Measurements from ENCODE around the gene GABARAPL1.
A peak's percentile ranks its signal among the peaks of the same experiment; 100 is the strongest.
"Not testable (repeated sequence)": the region's sequence is repeated elsewhere in the genome, so short reads cannot be mapped to it uniquely, and the experiment has no call there.

Gene GABARAPL1

GRCh38 chr12:10212739-10213131, at the start of gene GABARAPL1:
TSS of gene GABARAPL1 (plus strand) at chr12:10212877. CDS start at chr12:10213130, 253 bp downstream.
- peak in 1 of 2 experiments; percentile 31 for DNase-seq

DNA sequence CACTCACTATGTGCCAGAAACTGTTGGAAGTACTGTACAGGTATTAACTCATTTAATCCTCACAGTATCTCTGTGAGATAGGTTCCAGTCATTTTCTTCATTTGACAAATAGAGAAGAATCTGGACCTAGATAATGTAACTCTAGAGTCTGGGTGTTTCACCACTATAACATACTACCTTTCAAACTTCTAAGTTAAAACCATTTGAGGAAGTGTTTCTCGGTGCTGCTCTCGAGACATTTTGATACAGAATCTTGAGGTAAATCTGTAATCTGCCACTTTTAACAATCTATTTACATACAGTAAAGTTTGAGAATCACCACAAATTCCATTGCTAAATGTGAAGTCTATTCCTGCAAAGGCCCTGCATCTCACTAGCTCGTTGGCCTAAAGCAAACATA, 49.6 kb upstream of the GABARAPL1 start:
- DNase-seq = no peak

DNA sequence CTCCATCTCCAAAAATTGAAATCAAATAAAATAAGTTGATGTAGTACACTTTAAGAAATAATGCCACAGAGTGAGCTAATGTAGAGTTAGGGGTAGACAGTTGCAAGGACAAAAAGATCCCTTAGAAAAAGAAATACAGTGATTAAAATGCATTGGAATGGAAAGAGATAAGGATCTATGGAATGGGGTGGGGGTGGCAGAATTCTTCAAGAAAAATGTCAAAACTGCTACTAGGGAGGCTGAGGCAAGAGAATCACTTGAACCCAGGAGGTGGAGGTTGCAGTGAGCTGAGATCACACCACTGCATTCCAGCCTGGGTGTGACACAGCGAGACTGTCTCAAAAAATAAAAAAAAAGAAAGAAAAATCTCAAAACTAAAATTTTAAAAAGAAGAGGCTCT, 47.3 kb upstream of the GABARAPL1 start:
- no peak for DNase-seq

DNA sequence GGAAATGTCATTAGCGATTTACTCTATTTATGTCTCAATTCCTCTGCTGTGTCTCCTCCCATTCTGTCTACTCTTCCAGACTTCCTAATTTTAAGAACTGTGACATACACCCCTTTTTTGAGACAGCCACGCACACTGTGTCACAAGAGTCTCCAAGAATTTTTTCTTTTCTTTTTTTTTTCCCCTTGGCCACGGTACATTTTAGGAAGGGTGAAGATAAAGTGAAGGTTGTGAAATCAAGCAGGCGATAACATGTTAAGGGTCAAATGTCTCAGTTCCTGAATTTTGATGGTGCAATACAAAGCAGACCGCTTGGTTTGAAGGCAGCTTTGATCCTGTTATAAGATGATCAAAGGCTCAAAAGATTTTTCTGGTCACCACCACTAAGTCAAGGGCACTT, 45.1 kb upstream of the GABARAPL1 start:
- DNase-seq = no peak

DNA sequence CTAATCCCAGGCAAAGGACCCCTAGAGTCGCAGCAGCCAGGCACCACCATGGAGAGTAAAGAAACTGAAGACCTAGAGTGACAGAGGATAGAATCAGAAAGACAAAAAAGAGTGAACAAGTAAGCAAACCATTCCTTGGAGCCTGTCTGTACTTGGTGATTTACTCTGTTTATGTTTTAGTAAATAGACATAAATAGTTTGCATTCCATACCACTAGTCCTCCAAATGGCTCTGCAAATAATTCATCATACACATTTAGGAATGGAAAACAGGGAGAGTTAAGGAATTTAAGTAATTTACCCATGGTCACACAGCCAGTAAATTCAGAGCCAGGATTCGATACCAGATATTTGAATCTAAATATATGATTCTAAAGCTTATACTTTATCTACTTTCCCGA, 43.6 kb upstream of the GABARAPL1 start:
- no peak for DNase-seq

GRCh38 chr12:10170216-10170615, 42.5 kb upstream of the GABARAPL1 start:
- no peak for DNase-seq

DNA sequence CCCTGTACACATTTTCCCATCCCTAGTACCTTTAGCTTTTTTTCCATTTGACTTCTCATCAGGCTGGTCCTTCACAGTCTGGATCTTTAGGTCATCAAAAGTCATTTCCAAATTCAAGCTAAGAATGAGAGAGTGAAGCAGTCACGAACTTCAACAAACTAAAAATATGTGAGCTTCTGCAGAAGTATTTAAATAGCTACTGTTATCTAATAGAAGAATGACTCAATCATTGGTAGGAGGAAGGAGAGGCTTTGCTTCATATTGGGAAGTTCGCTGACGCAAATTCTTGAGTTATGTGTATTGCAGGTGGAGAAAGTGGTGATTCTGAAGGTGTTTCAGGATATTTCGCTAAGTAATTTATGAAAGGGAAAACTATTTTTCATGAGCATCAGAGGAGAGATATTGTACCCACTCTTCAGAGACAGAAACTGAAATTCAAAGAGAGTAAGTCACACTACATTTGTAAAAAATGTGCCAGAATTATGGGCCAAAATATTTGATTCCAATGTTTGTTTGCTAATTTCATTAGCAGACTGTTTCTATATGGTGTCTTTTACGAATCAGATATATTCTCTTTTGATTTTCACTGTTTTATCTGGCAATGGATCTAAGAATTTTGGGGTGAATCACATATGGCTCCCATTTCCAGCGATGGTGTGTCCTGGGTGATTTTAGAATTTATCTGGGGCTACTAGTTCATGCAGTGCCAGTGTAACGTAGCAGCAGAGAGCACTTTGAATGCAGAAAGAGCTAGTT, 40.5 kb upstream of the GABARAPL1 start, which contains the start of gene OLR1:
Gene OLR1 (minus strand): TSS at position 160 of the 756 bp plus-strand sequence. CDS start 55 bp downstream, at position 105.
- DNase-seq = no peak

GRCh38 chr12:10174986-10175614, 37.6 kb upstream of the GABARAPL1 start:
- no peak for DNase-seq

DNA sequence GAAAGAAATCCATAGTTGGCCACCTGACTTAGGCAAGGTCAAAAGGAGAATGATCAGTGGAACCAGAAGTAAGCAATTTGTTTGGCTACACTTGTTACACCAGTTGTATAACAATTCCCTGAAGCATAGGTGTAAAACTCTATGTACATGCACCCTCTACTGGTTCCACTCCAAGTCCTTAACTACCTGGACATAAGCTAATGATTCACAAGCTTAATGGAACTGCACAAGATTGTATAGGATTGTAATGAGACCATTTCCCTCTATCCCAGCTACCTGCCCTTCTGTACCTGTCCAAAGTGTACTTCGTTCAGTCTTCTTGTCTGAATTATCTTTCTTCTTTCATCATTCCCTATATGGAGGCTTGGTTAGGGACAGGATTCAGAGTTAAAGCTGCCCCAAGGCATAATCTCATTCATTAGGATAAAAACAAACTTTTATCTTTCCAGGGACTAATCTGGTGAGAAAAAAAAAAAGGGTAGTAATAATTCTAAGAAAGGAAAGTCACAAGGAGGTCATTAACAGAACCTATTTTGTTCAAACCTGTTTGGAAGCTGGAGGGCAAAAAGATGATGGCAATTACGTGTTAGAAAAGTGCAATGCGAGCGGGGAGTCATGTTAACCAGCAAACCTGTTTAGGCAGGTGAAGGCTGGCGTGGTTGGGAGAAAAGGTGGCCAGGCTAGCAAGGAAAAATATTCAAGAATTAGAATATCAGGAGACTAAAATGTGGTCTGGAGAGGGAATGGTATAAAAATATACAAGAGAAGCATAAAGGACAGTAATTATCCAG, 36.6 kb upstream of the GABARAPL1 start:
- no peak for DNase-seq

- DNase-seq = no peak
Observed at GRCh38 chr12:10178821-10179220, 33.9 kb upstream of the GABARAPL1 start, which contains the start of gene TMEM52B. TSS of gene TMEM52B (plus strand) at chr12:10179032. CDS start at chr12:10179575, 543 bp downstream.

- no peak for DNase-seq
Observed at GRCh38 chr12:10179776-10180181, 32.9 kb upstream of the GABARAPL1 start.

DNA sequence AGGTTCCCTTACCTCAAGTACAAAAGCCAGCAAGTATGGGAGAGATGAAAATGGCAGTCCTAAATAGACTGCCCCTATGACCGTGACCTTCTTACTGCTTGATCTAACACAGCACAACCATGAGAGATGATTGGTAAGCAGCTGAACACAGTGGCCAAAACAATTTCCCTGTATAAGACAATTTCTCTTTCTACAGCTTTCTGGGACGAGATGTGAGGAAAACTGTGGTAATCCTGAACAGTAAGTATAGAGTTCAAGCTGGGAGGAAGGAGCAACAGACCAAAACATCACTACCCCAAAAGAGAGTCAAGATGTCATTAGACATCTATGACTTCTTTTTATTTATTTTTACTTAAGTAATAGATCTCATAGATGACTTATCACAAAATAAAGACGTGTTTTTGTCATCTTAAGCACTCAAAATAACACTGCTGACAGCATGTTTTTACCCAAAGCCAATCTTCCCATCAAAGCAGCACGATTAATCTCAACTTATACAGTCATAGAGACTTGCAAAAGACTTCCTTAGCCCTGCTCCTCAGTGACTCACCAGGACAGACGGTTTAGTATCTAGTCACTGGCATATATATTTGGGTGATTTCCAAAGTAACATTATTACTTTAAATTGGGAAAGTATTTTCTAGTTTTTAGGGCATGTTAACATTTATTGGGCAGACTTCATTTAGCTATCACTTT, 30.2 kb upstream of the GABARAPL1 start:
- DNase-seq = no peak

GRCh38 chr12:10184261-10184843, 28.3 kb upstream of the GABARAPL1 start:
- DNase-seq = no peak

GRCh38 chr12:10186299-10186698, 26.4 kb upstream of the GABARAPL1 start:
- DNase-seq = no peak

DNA sequence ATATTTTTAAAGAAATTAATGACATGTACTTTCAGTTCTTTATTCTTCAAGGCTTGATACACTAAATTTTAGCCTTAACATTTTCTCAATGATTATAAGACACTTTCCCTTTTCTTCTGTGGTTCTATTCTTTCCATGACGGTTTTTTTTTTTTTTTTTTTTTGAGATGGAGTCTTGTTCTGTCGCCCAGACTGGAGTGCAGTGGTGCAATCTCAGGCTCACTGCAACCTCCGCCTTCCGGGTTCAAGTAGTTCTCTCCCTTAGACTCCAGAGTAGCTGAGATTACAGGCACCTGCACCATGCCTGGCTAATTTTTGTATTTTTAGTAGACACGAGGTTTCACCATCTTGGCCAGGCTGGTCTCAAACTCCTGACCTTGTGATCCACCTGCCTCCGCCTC, 25.7 kb upstream of the GABARAPL1 start:
- not testable (repeated sequence) for DNase-seq

DNA sequence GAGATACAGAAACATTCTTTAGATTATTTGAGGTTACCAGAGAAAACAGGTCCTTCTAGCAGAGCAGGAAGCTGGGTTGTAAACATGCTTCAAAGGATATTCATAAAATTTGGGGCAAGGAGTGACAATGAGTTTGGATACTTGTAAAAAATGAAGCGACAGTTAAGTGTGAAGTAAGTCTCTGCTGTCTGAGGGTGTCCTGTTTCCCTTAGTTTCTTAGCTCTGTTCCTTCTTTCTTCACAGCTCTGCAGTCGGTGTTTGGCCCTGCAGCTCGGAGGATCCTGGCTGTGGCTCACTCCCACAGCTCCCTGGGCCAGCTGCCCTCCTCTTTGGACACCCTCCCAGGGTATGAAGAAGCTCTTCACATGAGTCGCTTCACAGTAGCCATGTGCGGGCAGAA, 23.0 kb upstream of the GABARAPL1 start:
- DNase-seq = no peak

DNA sequence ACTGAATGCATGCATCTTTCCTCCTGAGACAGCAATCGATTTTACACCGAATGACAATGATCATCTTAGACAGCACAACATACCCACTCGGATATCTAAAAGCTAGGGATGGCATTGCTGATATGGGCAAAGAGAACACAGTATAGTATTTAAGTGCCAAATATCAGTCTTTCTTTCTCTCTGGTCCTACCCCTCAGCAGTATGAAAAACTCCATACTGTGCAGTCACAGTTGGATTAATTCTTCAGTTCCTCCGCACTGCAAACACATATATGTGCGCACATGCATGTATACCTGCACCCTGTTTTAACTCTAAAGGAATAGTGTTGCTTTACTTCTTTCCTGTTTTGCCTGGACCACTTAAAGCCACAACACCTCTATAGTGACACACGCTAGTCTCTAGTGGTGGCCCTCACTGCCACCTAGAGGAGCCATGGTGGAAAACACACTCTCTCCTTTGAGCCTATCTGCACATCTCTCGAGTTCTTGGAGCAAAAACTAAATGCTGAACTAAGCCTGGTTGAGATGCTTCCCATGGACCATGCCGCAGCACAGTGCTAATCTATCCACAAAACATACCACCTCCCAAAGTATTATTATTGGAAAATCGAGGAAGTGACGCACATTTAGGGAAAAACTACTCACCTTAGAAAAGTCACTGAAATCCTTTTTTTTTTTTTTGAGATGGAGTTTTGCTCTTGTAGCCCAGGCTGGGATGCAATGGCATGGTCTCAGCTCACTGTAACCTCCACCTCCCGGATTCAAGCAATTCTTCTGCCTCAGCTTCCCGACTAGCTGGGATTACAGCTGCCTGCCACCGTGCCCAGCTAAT, 21.9 kb upstream of the GABARAPL1 start:
- peak; percentile 4 to 29 for DNase-seq

- DNase-seq = no peak
Observed at GRCh38 chr12:10191865-10192264, 20.8 kb upstream of the GABARAPL1 start.

DNA sequence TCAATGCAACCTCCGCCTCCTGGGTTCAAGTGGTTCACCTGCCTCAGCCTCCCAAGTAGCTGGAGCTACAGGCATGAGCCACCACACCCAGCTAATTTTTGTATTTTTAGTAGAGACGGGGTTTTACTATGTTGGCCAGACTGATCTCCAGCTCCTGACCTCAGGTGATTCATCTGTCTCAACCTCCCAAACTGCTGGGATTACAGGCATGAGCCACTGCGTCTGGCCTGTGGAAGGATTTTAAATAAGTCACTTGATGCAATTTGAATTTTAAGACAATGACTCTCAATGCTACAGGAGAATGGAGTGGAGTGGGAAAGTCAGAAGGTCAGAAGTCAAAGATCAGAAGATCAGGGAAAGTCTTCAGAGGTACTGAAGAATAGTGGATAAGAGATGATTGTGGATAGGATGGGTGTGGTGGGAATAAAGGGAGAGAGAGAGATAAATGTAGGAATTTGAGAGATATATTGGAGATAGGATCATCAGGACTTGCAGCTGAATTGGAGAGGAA, 18.5 kb upstream of the GABARAPL1 start:
- DNase-seq = no peak

GRCh38 chr12:10196210-10196609, 16.5 kb upstream of the GABARAPL1 start:
- no peak for DNase-seq

GRCh38 chr12:10197879-10198278, 14.8 kb upstream of the GABARAPL1 start:
- no peak for DNase-seq
